NCI-H1092 treated with DMSO at 0.1 percent for 48 hours (cell line): ENCODE results near the gene ZNRF1.
"Not testable (repeated sequence)": the region's sequence is repeated elsewhere in the genome, so short reads cannot be mapped to it uniquely, and the experiment has no call there.

Experiments
- DNase-seq: peaks from one replicate; lab custom pipeline; 2025; lab: John Stamatoyannopoulos, UW

Gene ZNRF1

GRCh38 chr16:75114179-75114945 lies 115.5 kb downstream of the ZNRF1 start:
- DNase-seq: peak; percentile 37

- no peak for DNase-seq
Observed at GRCh38 chr16:75114946-75115825, 116.4 kb downstream of the ZNRF1 start.

- DNase-seq: no peak
Observed at GRCh38 chr16:75116081-75116910, 117.5 kb downstream of the ZNRF1 start, which contains the start of gene LDHD. Gene LDHD (minus strand): TSS chr16:75116780. CDS start chr16:75116720, 60 bp downstream.

- DNase-seq: no peak
Observed at GRCh38 chr16:75116911-75117245, 118.1 kb downstream of the ZNRF1 start.

- no peak for DNase-seq
Observed at GRCh38 chr16:75118943-75119539, 120.2 kb downstream of the ZNRF1 start.

GRCh38 chr16:75120253-75120652 lies 121.4 kb downstream of the ZNRF1 start:
- DNase-seq: no peak

- DNase-seq: no peak
Observed at GRCh38 chr16:75121949-75122568, 123.2 kb downstream of the ZNRF1 start.

- DNase-seq: no peak
Observed at GRCh38 chr16:75122609-75123008, 123.8 kb downstream of the ZNRF1 start.

- DNase-seq: no peak
Observed at GRCh38 chr16:75127713-75128415, 129.0 kb downstream of the ZNRF1 start.

GRCh38 chr16:75129421-75130149 lies 130.8 kb downstream of the ZNRF1 start:
- not testable (repeated sequence) for DNase-seq

- DNase-seq: no peak
Observed at GRCh38 chr16:75130150-75130771, 131.4 kb downstream of the ZNRF1 start.

GRCh38 chr16:75131081-75131480 lies 132.3 kb downstream of the ZNRF1 start:
- DNase-seq: no peak

- DNase-seq: no peak
Observed at GRCh38 chr16:75138233-75138632, 139.4 kb downstream of the ZNRF1 start.

GRCh38 chr16:75138636-75139035 lies 139.8 kb downstream of the ZNRF1 start:
- DNase-seq: no peak

GRCh38 chr16:75139498-75139897 lies 140.7 kb downstream of the ZNRF1 start:
- DNase-seq: no peak

- no peak for DNase-seq
Observed at GRCh38 chr16:75143941-75144340, 145.1 kb downstream of the ZNRF1 start.

- DNase-seq: no peak
Observed at GRCh38 chr16:75147968-75148310, 149.1 kb downstream of the ZNRF1 start.

GRCh38 chr16:75148311-75149195 lies 149.7 kb downstream of the ZNRF1 start, which contains the start of gene ZFP1:
Gene ZFP1 (plus strand): TSS chr16:75148524. CDS start chr16:75152952, 4,428 bp downstream.
- peak; percentile 91 for DNase-seq
